ENCODE data around the gene TAF13. TPM values are rescaled to one million over a fixed set of nuclear protein-coding genes. Genes with fewer than 3 reads are reported as not detected.

Gene TAF13
- total RNA-seq, 1 experiment from 2014 or later: 21.9 TPM

- H3K9me3 Mint-ChIP-seq (ENCODE audit: unreplicated experiment): no peaks in the 10 kb centered on the region
- H3K4me3 Mint-ChIP-seq (ENCODE audit: unreplicated experiment): no peak overlapping the region
- no TSS peak for BruUV-seq (replicated peaks)
- Histone ChIP-seq H3K4me1 (no peaks in the 10 kb centered on the region), H3K36me3 (ENCODE audit: control insufficient read depth, insufficient read depth, low read length) (no peaks in the 10 kb centered on the region), H3K9me3 (no peaks in the 10 kb centered on the region), H3K27me3 (replicated peaks; ENCODE audit: control insufficient read depth, insufficient read depth, low read length) (no peaks in the 10 kb centered on the region), H3K4me3 (ENCODE audit: low read depth, low read length) (no peak overlapping the region)
- CTCF ChIA-PET: no interaction called here
- POLR2A ChIA-PET: no interaction called here
- DNase-seq: no peak
- H3K36me3 Mint-ChIP-seq (ENCODE audit: insufficient read depth, unreplicated experiment): no peaks in the 10 kb centered on the region
- intact Hi-C loops (cut with micrococcal nuclease; ENCODE audit: unreplicated experiment): no loop called here
- TF ChIP-seq, protein P1, sequence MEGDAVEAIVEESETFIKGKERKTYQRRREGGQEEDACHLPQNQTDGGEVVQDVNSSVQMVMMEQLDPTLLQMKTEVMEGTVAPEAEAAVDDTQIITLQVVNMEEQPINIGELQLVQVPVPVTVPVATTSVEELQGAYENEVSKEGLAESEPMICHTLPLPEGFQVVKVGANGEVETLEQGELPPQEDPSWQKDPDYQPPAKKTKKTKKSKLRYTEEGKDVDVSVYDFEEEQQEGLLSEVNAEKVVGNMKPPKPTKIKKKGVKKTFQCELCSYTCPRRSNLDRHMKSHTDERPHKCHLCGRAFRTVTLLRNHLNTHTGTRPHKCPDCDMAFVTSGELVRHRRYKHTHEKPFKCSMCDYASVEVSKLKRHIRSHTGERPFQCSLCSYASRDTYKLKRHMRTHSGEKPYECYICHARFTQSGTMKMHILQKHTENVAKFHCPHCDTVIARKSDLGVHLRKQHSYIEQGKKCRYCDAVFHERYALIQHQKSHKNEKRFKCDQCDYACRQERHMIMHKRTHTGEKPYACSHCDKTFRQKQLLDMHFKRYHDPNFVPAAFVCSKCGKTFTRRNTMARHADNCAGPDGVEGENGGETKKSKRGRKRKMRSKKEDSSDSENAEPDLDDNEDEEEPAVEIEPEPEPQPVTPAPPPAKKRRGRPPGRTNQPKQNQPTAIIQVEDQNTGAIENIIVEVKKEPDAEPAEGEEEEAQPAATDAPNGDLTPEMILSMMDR (IDR thresholded peaks at IDR 0.05; ENCODE audit: insufficient read depth in 1 of 2, low read depth in 1 of 2, low read length in 1 of 2, severe bottlenecking in 1 of 2, unreplicated experiment in 1 of 2): no peak
- no peaks in the 10 kb centered on the region for H3K27me3 Mint-ChIP-seq (ENCODE audit: insufficient read depth, unreplicated experiment)
- H3K27ac Mint-ChIP-seq (ENCODE audit: unreplicated experiment): no peak overlapping the region
- H3K4me1 Mint-ChIP-seq (ENCODE audit: low read depth, unreplicated experiment): no peaks in the 10 kb centered on the region
Measured at GRCh38 chr1:109017134-109017533, 58.7 kb downstream of the TAF13 start.

Other genes starting within 250 kb of the TAF13 start
- gene AKNAD1, start 218.9 kb downstream of the TAF13 start, total RNA-seq (2022): not detected in 2 replicates
- 20.4 and 20.5 TPM in 2 replicates for gene GPSM2, start 199.0 kb downstream of the TAF13 start, total RNA-seq (2022)
- 20.1 and 23.1 TPM in 2 replicates for gene CLCC1, start 112.5 kb downstream of the TAF13 start, total RNA-seq (2022)
- 3.6 and 3.7 TPM in 2 replicates for gene WDR47, start 33.9 kb downstream of the TAF13 start, total RNA-seq (2022)
- gene TMEM167B, start 14.8 kb upstream of the TAF13 start, total RNA-seq (2022): 21.8 and 23.5 TPM in 2 replicates
- 0.75 and 1.6 TPM in 2 replicates for gene ELAPOR1, start 38.1 kb upstream of the TAF13 start, total RNA-seq (2022)
- 189 and 225 TPM in 2 replicates for gene SARS1, start 137.9 kb upstream of the TAF13 start, total RNA-seq (2022)
- gene CELSR2, start 173.5 kb upstream of the TAF13 start, total RNA-seq (2022): 7.0 and 8.3 TPM in 2 replicates
- 23.9 and 24.9 TPM in 2 replicates for gene PSRC1, start 207.1 kb upstream of the TAF13 start, total RNA-seq (2022)
- gene MYBPHL, start 231.0 kb upstream of the TAF13 start, total RNA-seq (2022): not detected in 2 replicates